ENCODE results near the gene C10orf90. TPM values are rescaled to one million over a fixed set of nuclear protein-coding genes. Genes with fewer than 3 reads are reported as not detected.

Gene C10orf90
- total RNA-seq, 1 experiment from 2014 or later, result 0.67 TPM

DNA sequence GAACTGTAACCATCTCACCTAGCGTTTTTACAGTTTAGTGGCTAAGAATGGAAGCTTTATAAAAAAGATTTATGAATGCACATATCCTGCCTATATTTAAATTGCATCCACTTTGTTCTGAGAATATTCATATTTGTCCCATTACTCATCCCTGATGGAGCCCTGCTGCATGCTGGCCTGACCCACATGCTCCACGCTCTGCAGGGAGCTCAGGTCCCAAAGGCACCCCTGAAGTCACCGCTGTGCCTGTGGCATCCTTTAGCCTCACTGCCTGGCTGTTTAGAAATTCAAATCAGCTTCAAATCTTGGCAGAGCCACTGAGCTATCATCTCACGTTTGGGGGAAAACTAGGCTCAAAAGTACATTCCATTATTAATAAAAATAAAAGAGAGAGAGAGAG lies 24.4 kb downstream of the C10orf90 start:
- no peak for TF ChIP-seq POLR2AphosphoS5 (IDR thresholded peaks at IDR 0.05; ENCODE audit: low read depth, low read length)
- Histone ChIP-seq H3K4me1 (ENCODE audit: control insufficient read depth, insufficient read depth, low read length) (no peaks in the 10 kb centered on the region), H3K36me3 (ENCODE audit: control insufficient read depth, insufficient read depth, low read length) (no peaks in the 10 kb centered on the region), H3K9me3 (ENCODE audit: control insufficient read depth, insufficient read depth, low read depth, low read length) (no peaks in the 10 kb centered on the region), H3K27ac (ENCODE audit: low read length) (no peak overlapping the region), H3K4me3 (ENCODE audit: low read depth in 2 of 2, low read length in 2 of 2) (no peak overlapping the region), H3K27me3 (ENCODE audit: control insufficient read depth, insufficient read depth, low read length) (peaks cover 4% of the 10 kb centered on the region; the same call in 1 of the 2 replicates)
- ChIA-PET POLR2A (no interaction called here), CTCF (interaction anchor here (0.6 kb wide), 1 partner anchor 252 kb away, joined by 3 read pairs; no protein-coding TSS in a partner anchor)
- intact Hi-C loops (cut with micrococcal nuclease; ENCODE audit: unreplicated experiment), result no loop called here
- ATAC-seq (no peak), DNase-seq (ENCODE audit: low read depth, low spot score) (no peak)
- no TSS peak for BruUV-seq (replicated peaks)
- in situ Hi-C loops (cut with HindIII; ENCODE audit: low pct_unique_long_range_greater_than_20kb, low sequenced_read_pairs), result no loop called here

DNA sequence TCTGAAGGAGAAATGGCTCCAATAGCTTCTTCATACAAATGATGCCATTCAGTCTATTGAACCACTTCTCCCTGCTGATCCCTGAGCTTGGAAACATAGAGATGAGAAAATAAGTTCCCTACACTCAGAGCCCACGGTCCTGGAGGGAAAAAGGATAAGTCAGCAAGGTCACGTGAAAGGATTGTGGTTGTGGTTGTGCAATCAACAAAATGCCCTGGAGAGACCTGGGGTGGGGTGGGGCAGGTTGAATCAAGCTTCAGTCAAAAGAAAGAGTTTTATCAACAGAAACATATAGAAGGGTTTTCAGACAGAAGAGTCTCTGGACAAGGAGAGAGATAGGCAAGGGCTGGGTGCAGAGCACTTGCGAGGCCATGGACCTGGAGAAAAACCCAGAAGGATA lies 30.1 kb downstream of the C10orf90 start:
- intact Hi-C loops (cut with micrococcal nuclease; ENCODE audit: unreplicated experiment), result no loop called here
- CTCF ChIA-PET, result no interaction called here
- DNase-seq (ENCODE audit: low read depth, low spot score), result no peak

More for the DNA sequence above, 30.1 kb downstream of the C10orf90 start:
- no peaks in the 10 kb centered on the region for H3K36me3 ChIP-seq (ENCODE audit: control insufficient read depth, insufficient read depth, low read length)
- H3K27ac ChIP-seq (ENCODE audit: low read length), result no peak overlapping the region
- POLR2A ChIA-PET, result no interaction called here
- H3K27me3 ChIP-seq (ENCODE audit: control insufficient read depth, insufficient read depth, low read length), result 0 out of 2 replicates have a peak, but pooled peaks cover 4% of the 10 kb centered on the region
- H3K4me3 ChIP-seq (ENCODE audit: low read depth in 2 of 2, low read length in 2 of 2), result no peak overlapping the region
- no peak for TF ChIP-seq SIN3A (IDR thresholded peaks at IDR 0.05; ENCODE audit: borderline replicate concordance, insufficient read depth, low read depth, low read length)
- no peak for TF ChIP-seq POLR2AphosphoS5 (IDR thresholded peaks at IDR 0.05; ENCODE audit: low read depth, low read length)
- TF ChIP-seq REST (IDR thresholded peaks at IDR 0.05; ENCODE audit: insufficient read depth in 1 of 2, low read depth in 2 of 2, low read length in 1 of 2), result no peak
- TF ChIP-seq CTCF (IDR thresholded peaks at IDR 0.05), result no peak
- TF ChIP-seq TCF7L2 (IDR thresholded peaks at IDR 0.05; ENCODE audit: low read depth, low read length), result no peak
- H3K9me3 ChIP-seq (ENCODE audit: control insufficient read depth, insufficient read depth, low read depth, low read length), result no peaks in the 10 kb centered on the region
- no peaks in the 10 kb centered on the region for H3K4me1 ChIP-seq (ENCODE audit: control insufficient read depth, insufficient read depth, low read length)
- no TSS peak for BruUV-seq (replicated peaks)
- in situ Hi-C loops (cut with HindIII; ENCODE audit: low pct_unique_long_range_greater_than_20kb, low sequenced_read_pairs), result no loop called here
- ATAC-seq, result no peak
